ENCODE measurements around the gene H2BK1.

GRCh38 chr7:151210087-151210854 is at the start of gene H2BK1:
- TF ChIP-seq, protein P1, sequence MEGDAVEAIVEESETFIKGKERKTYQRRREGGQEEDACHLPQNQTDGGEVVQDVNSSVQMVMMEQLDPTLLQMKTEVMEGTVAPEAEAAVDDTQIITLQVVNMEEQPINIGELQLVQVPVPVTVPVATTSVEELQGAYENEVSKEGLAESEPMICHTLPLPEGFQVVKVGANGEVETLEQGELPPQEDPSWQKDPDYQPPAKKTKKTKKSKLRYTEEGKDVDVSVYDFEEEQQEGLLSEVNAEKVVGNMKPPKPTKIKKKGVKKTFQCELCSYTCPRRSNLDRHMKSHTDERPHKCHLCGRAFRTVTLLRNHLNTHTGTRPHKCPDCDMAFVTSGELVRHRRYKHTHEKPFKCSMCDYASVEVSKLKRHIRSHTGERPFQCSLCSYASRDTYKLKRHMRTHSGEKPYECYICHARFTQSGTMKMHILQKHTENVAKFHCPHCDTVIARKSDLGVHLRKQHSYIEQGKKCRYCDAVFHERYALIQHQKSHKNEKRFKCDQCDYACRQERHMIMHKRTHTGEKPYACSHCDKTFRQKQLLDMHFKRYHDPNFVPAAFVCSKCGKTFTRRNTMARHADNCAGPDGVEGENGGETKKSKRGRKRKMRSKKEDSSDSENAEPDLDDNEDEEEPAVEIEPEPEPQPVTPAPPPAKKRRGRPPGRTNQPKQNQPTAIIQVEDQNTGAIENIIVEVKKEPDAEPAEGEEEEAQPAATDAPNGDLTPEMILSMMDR (IDR thresholded peaks at IDR 0.05): no peak
- TF ChIP-seq, protein P2, sequence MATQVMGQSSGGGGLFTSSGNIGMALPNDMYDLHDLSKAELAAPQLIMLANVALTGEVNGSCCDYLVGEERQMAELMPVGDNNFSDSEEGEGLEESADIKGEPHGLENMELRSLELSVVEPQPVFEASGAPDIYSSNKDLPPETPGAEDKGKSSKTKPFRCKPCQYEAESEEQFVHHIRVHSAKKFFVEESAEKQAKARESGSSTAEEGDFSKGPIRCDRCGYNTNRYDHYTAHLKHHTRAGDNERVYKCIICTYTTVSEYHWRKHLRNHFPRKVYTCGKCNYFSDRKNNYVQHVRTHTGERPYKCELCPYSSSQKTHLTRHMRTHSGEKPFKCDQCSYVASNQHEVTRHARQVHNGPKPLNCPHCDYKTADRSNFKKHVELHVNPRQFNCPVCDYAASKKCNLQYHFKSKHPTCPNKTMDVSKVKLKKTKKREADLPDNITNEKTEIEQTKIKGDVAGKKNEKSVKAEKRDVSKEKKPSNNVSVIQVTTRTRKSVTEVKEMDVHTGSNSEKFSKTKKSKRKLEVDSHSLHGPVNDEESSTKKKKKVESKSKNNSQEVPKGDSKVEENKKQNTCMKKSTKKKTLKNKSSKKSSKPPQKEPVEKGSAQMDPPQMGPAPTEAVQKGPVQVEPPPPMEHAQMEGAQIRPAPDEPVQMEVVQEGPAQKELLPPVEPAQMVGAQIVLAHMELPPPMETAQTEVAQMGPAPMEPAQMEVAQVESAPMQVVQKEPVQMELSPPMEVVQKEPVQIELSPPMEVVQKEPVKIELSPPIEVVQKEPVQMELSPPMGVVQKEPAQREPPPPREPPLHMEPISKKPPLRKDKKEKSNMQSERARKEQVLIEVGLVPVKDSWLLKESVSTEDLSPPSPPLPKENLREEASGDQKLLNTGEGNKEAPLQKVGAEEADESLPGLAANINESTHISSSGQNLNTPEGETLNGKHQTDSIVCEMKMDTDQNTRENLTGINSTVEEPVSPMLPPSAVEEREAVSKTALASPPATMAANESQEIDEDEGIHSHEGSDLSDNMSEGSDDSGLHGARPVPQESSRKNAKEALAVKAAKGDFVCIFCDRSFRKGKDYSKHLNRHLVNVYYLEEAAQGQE (IDR thresholded peaks at IDR 0.05; ENCODE audit: insufficient read depth in 1 of 2, low read depth in 2 of 2, low read length in 1 of 2): no peak
- TF ChIP-seq TCF7L2 (IDR thresholded peaks at IDR 0.05; ENCODE audit: low read depth, low read length): no peak

Data from Panc1 (cell line).